Chondrocyte (in vitro differentiated cells): Measurements from ENCODE around the gene OR52J3. TPM values are rescaled to one million over a fixed set of nuclear protein-coding genes. Genes with fewer than 3 reads are reported as not detected.

Source experiments
- DNase-seq: peaks from one replicate; pipeline ENCODE4 v3.0.0; 2021; ENCODE audit warnings: mixed read lengths, low spot score
- H3K27ac Mint-ChIP-seq: one replicate; pipeline ENCODE4 v1.8.0; 2021; ENCODE audit warnings: mild to moderate bottlenecking, moderate library complexity, mixed read lengths; ENCODE audit not compliant: unreplicated experiment
- H3K27me3 Mint-ChIP-seq: 2 replicates; pipeline ENCODE4 v1.8.0; 2021; ENCODE audit warnings: low read depth, mixed read lengths
- H3K36me3 Mint-ChIP-seq: 2 replicates; pipeline ENCODE4 v1.8.0; 2021; ENCODE audit warnings: low read depth, mixed read lengths
- H3K4me1 Mint-ChIP-seq: 2 replicates; pipeline ENCODE4 v1.8.0; 2021; ENCODE audit warnings: low read depth, mild to moderate bottlenecking, mixed read lengths
- H3K4me3 Mint-ChIP-seq: one replicate; pipeline ENCODE4 v1.8.0; 2021; ENCODE audit warnings: mild to moderate bottlenecking, moderate library complexity, mixed read lengths; ENCODE audit not compliant: unreplicated experiment
- H3K9me3 Mint-ChIP-seq: 2 replicates; pipeline ENCODE4 v1.8.0; 2021; ENCODE audit warnings: low read depth, mixed read lengths
- CTCF ChIP-seq: fragments of 200-600 bp; sonication (generic); IDR thresholded peaks from 2 replicates; pipeline ENCODE4 v1.5.0; 2021; ENCODE audit warnings: antibody characterized with exemption, mild to moderate bottlenecking, moderate library complexity
- total RNA-seq: library from RNA; stranded (reverse); gene quantifications from 3 replicates; pipeline ENCODE4 v1.2.1, GENCODE V29; 2021

Gene OR52J3
- total RNA-seq, 1 donor from 2014 or later = not detected

GRCh38 chr11:5069272-5069671 is 22.9 kb downstream of the OR52J3 start, which contains the start of gene OR52E1:
Gene OR52E1, plus strand, starts transcription at chr11:5069572.
- Mint-ChIP-seq H3K36me3 (no peaks in the 10 kb centered on the region), H3K27ac (no peak within 1 kb of the TSS), H3K4me1 (no peaks in the 10 kb centered on the region), H3K27me3 (peaks cover 6% of the 10 kb centered on the region), H3K9me3 (no peaks in the 10 kb centered on the region), H3K4me3 (no peak within 1 kb of the TSS)
- TF ChIP-seq CTCF = no peak
- DNase-seq = no peak

GRCh38 chr11:5071799-5072198 is 25.5 kb downstream of the OR52J3 start:
- Mint-ChIP-seq H3K9me3 (no peaks in the 10 kb centered on the region), H3K27ac (no peak overlapping the region)

GRCh38 chr11:5081405-5081804 is 35.1 kb downstream of the OR52J3 start:
- Mint-ChIP-seq H3K9me3 (no peaks in the 10 kb centered on the region), H3K27me3 (peaks cover 23% of the 10 kb centered on the region), H3K27ac (no peak overlapping the region), H3K4me3 (no peak overlapping the region), H3K4me1 (no peaks in the 10 kb centered on the region), H3K36me3 (no peaks in the 10 kb centered on the region)
- DNase-seq = no peak
- no peak for TF ChIP-seq CTCF

More at GRCh38 chr11:5071799-5072198, 25.5 kb downstream of the OR52J3 start:
- no peak for DNase-seq
- TF ChIP-seq CTCF = no peak
- Mint-ChIP-seq H3K4me1 (no peaks in the 10 kb centered on the region), H3K4me3 (no peak overlapping the region), H3K27me3 (peaks cover 8% of the 10 kb centered on the region), H3K36me3 (no peaks in the 10 kb centered on the region)

- H3K27ac Mint-ChIP-seq = no peak overlapping the region
- no peaks in the 10 kb centered on the region for H3K4me1 Mint-ChIP-seq
- no peak for DNase-seq
- H3K27me3 Mint-ChIP-seq = peaks cover 23% of the 10 kb centered on the region
- TF ChIP-seq CTCF = no peak
- no peaks in the 10 kb centered on the region for H3K36me3 Mint-ChIP-seq
- no peak overlapping the region for H3K4me3 Mint-ChIP-seq
- H3K9me3 Mint-ChIP-seq = no peaks in the 10 kb centered on the region
Measured at GRCh38 chr11:5083602-5084001, 37.3 kb downstream of the OR52J3 start.

- TF ChIP-seq CTCF = no peak
- Mint-ChIP-seq H3K4me1 (no peaks in the 10 kb centered on the region), H3K9me3 (no peaks in the 10 kb centered on the region), H3K36me3 (no peaks in the 10 kb centered on the region), H3K4me3 (no peak overlapping the region), H3K27ac (no peak overlapping the region), H3K27me3 (peaks cover 16% of the 10 kb centered on the region)
- no peak for DNase-seq
Measured at GRCh38 chr11:5088556-5088955, 42.2 kb downstream of the OR52J3 start.
